NCI-H2081 treated with DMSO at 0.1 percent for 48 hours (cell line): ENCODE results near the gene FSIP1.
"Not testable (repeated sequence)": the region's sequence is repeated elsewhere in the genome, so short reads cannot be mapped to it uniquely, and the experiment has no call there.

Experiments used
- DNase-seq: peaks from one replicate; lab custom pipeline; 2025; lab: John Stamatoyannopoulos, UW

Gene FSIP1

GRCh38 chr15:39782441-39783138 lies at the start of gene FSIP1:
Gene FSIP1 (minus strand): TSS chr15:39782841. CDS start chr15:39776524, 6,317 bp downstream.
- DNase-seq, result peak; percentile 76

GRCh38 chr15:39830166-39830565 lies 47.5 kb upstream of the FSIP1 start:
- no peak for DNase-seq

- DNase-seq, result no peak
Measured at GRCh38 chr15:39828374-39828931, 45.8 kb upstream of the FSIP1 start.

- DNase-seq, result no peak
Measured at GRCh38 chr15:39826975-39827374, 44.3 kb upstream of the FSIP1 start.

GRCh38 chr15:39823634-39824033 lies 41.0 kb upstream of the FSIP1 start:
- no peak for DNase-seq

- DNase-seq, result no peak
Measured at GRCh38 chr15:39820050-39820602, 37.5 kb upstream of the FSIP1 start.

GRCh38 chr15:39819533-39819932 lies 36.9 kb upstream of the FSIP1 start:
- DNase-seq, result no peak

- DNase-seq, result no peak
Measured at GRCh38 chr15:39817892-39818291, 35.3 kb upstream of the FSIP1 start.

GRCh38 chr15:39814489-39814888 lies 31.8 kb upstream of the FSIP1 start:
- DNase-seq, result no peak

GRCh38 chr15:39812651-39813050 lies 30.0 kb upstream of the FSIP1 start:
- DNase-seq, result not testable (repeated sequence)

GRCh38 chr15:39808909-39809308 lies 26.3 kb upstream of the FSIP1 start:
- DNase-seq, result no peak

GRCh38 chr15:39807791-39808190 lies 25.1 kb upstream of the FSIP1 start:
- DNase-seq, result no peak

- DNase-seq, result no peak
Measured at GRCh38 chr15:39804026-39804425, 21.4 kb upstream of the FSIP1 start.

- DNase-seq, result no peak
Measured at GRCh38 chr15:39803016-39803415, 20.4 kb upstream of the FSIP1 start.

- no peak for DNase-seq
Measured at GRCh38 chr15:39801641-39802309, 19.1 kb upstream of the FSIP1 start.

GRCh38 chr15:39799552-39800011 lies 16.9 kb upstream of the FSIP1 start:
- DNase-seq, result no peak

- no peak for DNase-seq
Measured at GRCh38 chr15:39798382-39798781, 15.7 kb upstream of the FSIP1 start.

GRCh38 chr15:39797407-39797806 lies 14.8 kb upstream of the FSIP1 start:
- no peak for DNase-seq

GRCh38 chr15:39796601-39797000 lies 14.0 kb upstream of the FSIP1 start:
- DNase-seq, result no peak

- DNase-seq, result no peak
Measured at GRCh38 chr15:39795486-39795885, 12.8 kb upstream of the FSIP1 start.

GRCh38 chr15:39794954-39795353 lies 12.3 kb upstream of the FSIP1 start:
- no peak for DNase-seq

GRCh38 chr15:39793923-39794322 lies 11.3 kb upstream of the FSIP1 start:
- DNase-seq, result no peak

- DNase-seq, result no peak
Measured at GRCh38 chr15:39792844-39793335, 10.2 kb upstream of the FSIP1 start.
